Caco-2 (cell line): ENCODE results near the gene FABP3. TPM values are rescaled to one million over a fixed set of nuclear protein-coding genes. Genes with fewer than 3 reads are reported as not detected.

Experiments used
- BruUV-seq: library from RNA; stranded (reverse); fragments of 400-500 nt; replicated peaks from 2 replicates; lab custom pipeline; 2021; lab: Mats Ljungman, UMichigan
- CTCF ChIA-PET: fragments of 300-600 bp; sonication (Branson Sonifier 250); formaldehyde crosslinking; loops from one replicate; lab custom pipeline; 2022; ENCODE audit warnings: antibody characterized with exemption; lab: Charles Lee
- POLR2A ChIA-PET: fragments of 300-600 bp; sonication (Branson Sonifier 250); formaldehyde crosslinking; loops from one replicate; lab custom pipeline; 2022; ENCODE audit warnings: antibody characterized with exemption; lab: Charles Lee
- DNase-seq, 2 experiments: peaks; one replicate each; pipeline versions ENCODE4 v3.0.0 to v3.0.0-alpha.2; 2020 to 2022
- H3K27me3 ChIP-seq: replicated peaks from 2 replicates; pipeline ENCODE4 v1.6.0; 2011; ENCODE audit warnings: low read length; ENCODE audit not compliant: control insufficient read depth, insufficient read depth
- H3K36me3 ChIP-seq: 2 replicates; pipeline ENCODE4 v1.5.1; 2011; ENCODE audit warnings: low read length; ENCODE audit not compliant: control insufficient read depth, insufficient read depth
- H3K4me1 ChIP-seq: fragments of 250-450 bp; sonication (Bioruptor Pico); 2 replicates; pipeline ENCODE4 v1.5.1; 2020; ENCODE audit warnings: mild to moderate bottlenecking
- H3K4me3 ChIP-seq: 2 replicates; pipeline ENCODE4 v1.5.1; 2011; ENCODE audit warnings: low read depth, mild to moderate bottlenecking, control low read depth, low read length
- H3K9me3 ChIP-seq: fragments of 250-450 bp; sonication (Bioruptor Pico); 2 replicates; pipeline ENCODE4 v1.5.1; 2020; ENCODE audit warnings: mild to moderate bottlenecking, moderate library complexity
- H3K27ac Mint-ChIP-seq: one replicate; pipeline ENCODE4 v1.8.0; 2022; ENCODE audit warnings: mixed read lengths; ENCODE audit not compliant: unreplicated experiment
- H3K27me3 Mint-ChIP-seq: one replicate; pipeline ENCODE4 v1.8.0; 2022; ENCODE audit warnings: mixed read lengths; ENCODE audit not compliant: insufficient read depth, unreplicated experiment
- H3K36me3 Mint-ChIP-seq: one replicate; pipeline ENCODE4 v1.8.0; 2022; ENCODE audit warnings: mild to moderate bottlenecking, mixed read lengths; ENCODE audit not compliant: insufficient read depth, unreplicated experiment
- H3K4me1 Mint-ChIP-seq: one replicate; pipeline ENCODE4 v1.8.0; 2022; ENCODE audit warnings: low read depth, mixed read lengths; ENCODE audit not compliant: unreplicated experiment
- H3K4me3 Mint-ChIP-seq: one replicate; pipeline ENCODE4 v1.8.0; 2022; ENCODE audit warnings: mild to moderate bottlenecking, moderate library complexity, mixed read lengths; ENCODE audit not compliant: unreplicated experiment
- H3K9me3 Mint-ChIP-seq: one replicate; pipeline ENCODE4 v1.8.0; 2022; ENCODE audit warnings: mixed read lengths; ENCODE audit not compliant: unreplicated experiment
- CTCF ChIP-seq, 2 experiments: fragments of 200-600 bp in 1 of 2; IDR thresholded peaks; 1 replicate in 1 of 2; 2 replicates in 1 of 2; pipeline versions ENCODE4 v1.5.1 to v1.8.0; 2011 to 2022; ENCODE audit warnings: antibody characterized with exemption in 1 of 2, control low read depth in 1 of 2, inconsistent platforms in 1 of 2, low read depth in 1 of 2, low read length in 1 of 2, mild to moderate bottlenecking in 1 of 2, moderate library complexity in 1 of 2; ENCODE audit not compliant: insufficient read depth in 1 of 2, severe bottlenecking in 1 of 2, unreplicated experiment in 1 of 2
- intact Hi-C: fragments of 100-400 bp; cut with micrococcal nuclease; formaldehyde crosslinking; loops from one replicate; pipeline ENCODE4 v1.10.0; 2022; ENCODE audit not compliant: unreplicated experiment
- total RNA-seq: library from RNA; stranded (reverse); gene quantifications from 2 replicates; pipeline ENCODE4 v1.2.3, GENCODE V29; 2022

Gene FABP3
- total RNA-seq, 1 experiment from 2014 or later = 12.1 TPM

DNA sequence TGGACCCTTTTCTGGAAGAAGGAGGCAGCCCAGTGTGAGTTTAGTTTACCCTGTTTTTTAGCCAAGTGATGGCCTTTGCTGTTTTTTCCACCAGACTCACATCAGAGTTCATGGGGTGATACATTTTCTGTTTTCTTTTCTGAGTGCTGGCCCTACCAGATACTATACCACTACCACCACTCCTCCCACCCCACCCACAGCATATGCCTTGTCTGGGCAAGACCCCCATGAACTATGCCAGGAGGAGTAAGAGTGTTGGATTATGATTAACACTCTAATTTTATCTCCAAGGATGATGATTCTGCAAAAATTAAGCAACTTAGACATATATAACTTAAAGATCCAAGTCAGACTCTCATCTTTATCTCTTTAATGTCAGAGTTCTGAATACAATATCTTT is 26.1 kb downstream of the FABP3 start:
- H3K27me3 ChIP-seq = no peaks in the 10 kb centered on the region
- no peaks in the 10 kb centered on the region for H3K9me3 Mint-ChIP-seq
- peaks cover 8% of the 10 kb centered on the region for H3K36me3 Mint-ChIP-seq
- no peak overlapping the region for H3K4me3 Mint-ChIP-seq
- H3K4me1 Mint-ChIP-seq = no peaks in the 10 kb centered on the region
- H3K4me3 ChIP-seq = no peak overlapping the region
- CTCF ChIA-PET = interaction anchor here (0.5 kb wide), 1 partner anchor 161 kb away, joined by 3 read pairs; no protein-coding TSS in a partner anchor
- H3K4me1 ChIP-seq = no peaks in the 10 kb centered on the region
- no peaks in the 10 kb centered on the region for H3K27me3 Mint-ChIP-seq
- H3K9me3 ChIP-seq = no peaks in the 10 kb centered on the region
- no peak for TF ChIP-seq CTCF (IDR thresholded peaks at IDR 0.05; ENCODE audit: insufficient read depth in 1 of 2, low read depth in 1 of 2, low read length in 1 of 2, severe bottlenecking in 1 of 2, unreplicated experiment in 1 of 2)
- intact Hi-C loops = no loop called here
- no TSS peak for BruUV-seq
- DNase-seq = no peak
- POLR2A ChIA-PET = no interaction called here
- H3K27ac Mint-ChIP-seq = no peak overlapping the region
- H3K36me3 ChIP-seq = no peaks in the 10 kb centered on the region

DNA sequence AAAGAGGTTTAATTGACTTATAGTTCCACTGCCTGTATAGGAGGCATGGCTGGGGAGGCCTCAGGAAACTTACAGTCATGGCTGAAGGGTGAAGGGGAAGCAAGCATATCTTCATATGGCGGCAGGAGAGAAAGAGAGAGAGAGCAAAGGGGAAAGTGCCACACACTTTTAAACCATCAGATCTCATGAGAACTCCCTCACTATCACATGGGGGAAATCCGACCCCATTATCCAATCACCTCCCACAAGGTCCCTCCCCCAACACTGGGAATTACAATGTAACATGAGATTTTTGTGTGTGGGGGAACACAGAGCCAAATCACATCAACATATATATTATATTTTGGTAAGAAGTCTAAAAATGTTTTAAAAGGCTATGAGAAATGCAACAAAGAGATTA is 27.2 kb downstream of the FABP3 start:
- Histone ChIP-seq H3K36me3 (no peaks in the 10 kb centered on the region), H3K27me3 (no peaks in the 10 kb centered on the region), H3K4me1 (no peaks in the 10 kb centered on the region), H3K4me3 (no peak overlapping the region), H3K9me3 (no peaks in the 10 kb centered on the region)
- Mint-ChIP-seq H3K27ac (no peak overlapping the region), H3K27me3 (no peaks in the 10 kb centered on the region), H3K4me3 (no peak overlapping the region), H3K4me1 (no peaks in the 10 kb centered on the region), H3K9me3 (no peaks in the 10 kb centered on the region), H3K36me3 (peaks cover 5% of the 10 kb centered on the region)
- POLR2A ChIA-PET = no interaction called here
- no peak for TF ChIP-seq CTCF (IDR thresholded peaks at IDR 0.05; ENCODE audit: insufficient read depth in 1 of 2, low read depth in 1 of 2, low read length in 1 of 2, severe bottlenecking in 1 of 2, unreplicated experiment in 1 of 2)
- intact Hi-C loops = no loop called here
- no peak for DNase-seq
- CTCF ChIA-PET = no interaction called here
- no TSS peak for BruUV-seq

DNA sequence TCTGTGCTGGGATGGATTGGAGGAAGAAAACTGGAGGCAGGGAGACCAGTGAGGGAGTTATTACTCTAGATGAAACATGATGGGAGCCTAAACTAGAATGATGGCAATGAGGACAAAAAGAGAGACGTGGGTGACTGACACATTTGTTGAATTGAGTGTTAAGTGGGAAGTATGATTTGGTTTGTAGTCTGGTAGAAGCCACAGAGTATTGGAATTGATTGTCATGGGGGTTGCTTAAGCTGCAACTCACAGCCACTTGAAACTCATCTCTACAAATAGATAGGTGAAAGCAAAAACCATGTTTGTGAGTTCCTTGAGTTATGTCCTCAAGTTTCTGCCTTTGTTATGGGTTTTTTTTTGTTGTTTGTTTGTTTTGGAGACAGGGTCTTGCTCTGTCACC is 28.4 kb downstream of the FABP3 start:
- TF ChIP-seq CTCF (IDR thresholded peaks at IDR 0.05; ENCODE audit: insufficient read depth in 1 of 2, low read depth in 1 of 2, low read length in 1 of 2, severe bottlenecking in 1 of 2, unreplicated experiment in 1 of 2) = no peak
- intact Hi-C loops = no loop called here
- Mint-ChIP-seq H3K27ac (no peak overlapping the region), H3K36me3 (peaks cover 9% of the 10 kb centered on the region), H3K4me1 (no peaks in the 10 kb centered on the region), H3K9me3 (no peaks in the 10 kb centered on the region), H3K4me3 (no peak overlapping the region), H3K27me3 (no peaks in the 10 kb centered on the region)
- no peak for DNase-seq
- Histone ChIP-seq H3K9me3 (no peaks in the 10 kb centered on the region), H3K4me1 (no peaks in the 10 kb centered on the region), H3K36me3 (no peaks in the 10 kb centered on the region), H3K4me3 (no peak overlapping the region), H3K27me3 (no peaks in the 10 kb centered on the region)
- ChIA-PET POLR2A (no interaction called here), CTCF (no interaction called here)
- BruUV-seq = no TSS peak
